ENCODE data around the gene PPP4C.
A peak's percentile ranks its signal among the peaks of the same experiment; 100 is the strongest.
"Not testable (repeated sequence)": the region's sequence is repeated elsewhere in the genome, so short reads cannot be mapped to it uniquely, and the experiment has no call there.

PPP4C gene

DNA sequence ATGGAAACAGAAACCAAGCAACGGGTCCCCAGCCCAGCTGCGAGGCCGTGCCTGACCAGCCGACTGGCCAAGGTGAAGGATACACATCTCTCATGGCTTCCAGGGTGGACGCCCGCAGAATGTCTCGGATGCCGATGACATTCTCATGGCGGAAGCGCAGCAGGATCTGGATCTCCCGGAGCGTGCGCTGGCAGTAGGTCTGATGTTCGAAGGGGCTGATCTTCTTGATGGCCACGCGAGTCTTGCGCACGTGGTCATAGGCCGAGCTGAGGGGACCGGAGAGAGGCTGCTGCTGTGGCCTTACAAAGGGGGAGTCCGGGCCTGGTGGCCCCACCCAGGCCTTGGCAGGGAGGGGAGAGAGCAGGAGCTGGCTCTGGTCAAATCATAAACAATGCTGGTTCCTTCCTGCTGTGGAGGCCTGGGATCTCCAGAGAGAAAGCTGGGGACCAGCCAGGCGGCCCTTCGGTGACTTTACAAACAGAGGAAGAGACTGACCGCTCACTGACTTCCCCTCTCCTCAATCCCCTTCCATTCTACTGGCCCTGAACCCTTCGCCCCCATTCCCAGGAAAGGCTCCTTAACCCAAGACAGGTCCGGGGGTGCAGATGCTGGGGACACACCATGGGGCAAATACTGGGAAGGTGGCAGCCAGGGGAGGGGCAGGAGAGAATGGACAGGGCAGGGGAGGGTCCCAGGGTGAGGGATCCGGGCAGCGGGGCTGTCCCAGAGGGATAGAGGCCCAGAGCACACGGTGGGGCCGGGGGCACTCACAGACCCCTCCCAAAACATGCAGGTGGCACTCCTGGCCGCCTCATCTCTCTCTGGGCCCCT lies 46.2 kb downstream of the PPP4C start:
- Histone ChIP-seq H3K4me3 (ENCODE audit: low read depth in 1 of 2, low read length in 2 of 2) (peak overlapping the region; percentile 76 to 96), H3K9ac (ENCODE audit: low read length) (peak overlapping the region; percentile 75), H3K27me3 (ENCODE audit: control insufficient read depth in 1 of 2, insufficient read depth in 2 of 2, low read length in 2 of 2) (no peaks in the 10 kb centered on the region), H3K36me3 (ENCODE audit: insufficient read depth, low read length) (peaks cover 31% of the 10 kb centered on the region), H3K9me3 (ENCODE audit: low read length) (no peaks in the 10 kb centered on the region), H3K4me1 (ENCODE audit: insufficient read depth, low read length) (peaks cover 22% of the 10 kb centered on the region), H3K27ac (ENCODE audit: low read depth, low read length) (peak overlapping the region; percentile 99)

DNA sequence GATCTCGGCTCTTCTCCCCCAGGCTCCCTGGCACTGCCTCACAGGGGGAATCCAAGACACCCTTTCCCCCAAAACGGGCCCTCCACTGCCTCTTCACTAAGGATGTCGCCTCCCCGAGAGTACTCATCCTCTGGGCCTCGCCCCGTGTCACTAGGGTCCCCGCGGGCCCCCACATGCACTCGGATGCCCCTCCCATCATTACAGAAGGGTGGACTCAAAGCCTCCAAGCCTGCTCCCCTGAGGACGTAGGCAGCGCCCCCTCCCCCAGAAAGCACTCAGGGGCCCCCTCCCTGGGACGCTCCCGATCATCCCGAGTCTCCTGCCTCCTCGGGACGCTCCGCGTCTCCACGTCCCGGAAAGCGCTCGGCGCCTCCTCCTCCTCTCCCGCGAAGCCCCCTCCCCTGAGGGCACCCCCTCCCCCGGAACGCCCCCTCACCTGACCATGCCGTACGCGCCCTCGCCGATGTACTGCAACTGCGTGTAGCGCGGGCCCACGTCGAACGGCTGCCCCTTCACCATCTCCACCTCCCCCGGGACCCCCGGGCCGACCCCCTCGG lies 46.9 kb downstream of the PPP4C start:
- peak overlapping the region; percentile 99 for H3K27ac ChIP-seq (ENCODE audit: low read depth, low read length)
- H3K9me3 ChIP-seq (ENCODE audit: low read length) = no peaks in the 10 kb centered on the region
- peak overlapping the region; percentile 75 for H3K9ac ChIP-seq (ENCODE audit: low read length)
- H3K27me3 ChIP-seq (ENCODE audit: control insufficient read depth in 1 of 2, insufficient read depth in 2 of 2, low read length in 2 of 2) = no peaks in the 10 kb centered on the region
- peaks cover 24% of the 10 kb centered on the region for H3K36me3 ChIP-seq (ENCODE audit: insufficient read depth, low read length)
- peaks cover 22% of the 10 kb centered on the region for H3K4me1 ChIP-seq (ENCODE audit: insufficient read depth, low read length)
- H3K4me3 ChIP-seq (ENCODE audit: low read depth in 1 of 2, low read length in 2 of 2) = peak overlapping the region; percentile 76 to 96

DNA sequence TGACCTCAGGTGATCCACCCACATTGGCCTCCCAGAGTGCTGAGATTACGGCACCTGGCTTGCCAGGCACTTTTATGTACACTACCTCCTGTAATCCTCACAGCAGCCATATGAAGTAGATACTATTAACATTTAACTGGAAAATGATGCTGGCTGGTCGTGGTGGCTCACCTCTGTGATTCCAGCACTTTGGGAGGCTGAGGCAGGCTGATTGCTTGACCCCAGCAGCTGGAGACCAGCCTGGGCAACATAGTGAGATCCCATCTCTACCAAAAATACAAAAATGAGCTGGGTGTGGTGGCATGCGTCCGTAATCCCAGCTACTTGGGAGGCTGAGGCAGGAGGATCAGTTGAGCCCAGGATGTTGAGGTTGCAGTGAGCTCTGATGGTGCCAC lies 49.2 kb downstream of the PPP4C start:
- H3K9ac ChIP-seq (ENCODE audit: low read length) = no peak overlapping the region
- H3K9me3 ChIP-seq (ENCODE audit: low read length) = no peaks in the 10 kb centered on the region
- H3K27me3 ChIP-seq (ENCODE audit: control insufficient read depth in 1 of 2, insufficient read depth in 2 of 2, low read length in 2 of 2) = no peaks in the 10 kb centered on the region
- H3K4me3 ChIP-seq (ENCODE audit: low read depth in 1 of 2, low read length in 2 of 2) = no peak overlapping the region
- peaks cover 22% of the 10 kb centered on the region for H3K4me1 ChIP-seq (ENCODE audit: insufficient read depth, low read length)
- no peak overlapping the region for H3K27ac ChIP-seq (ENCODE audit: low read depth, low read length)
- peaks cover 6% of the 10 kb centered on the region for H3K36me3 ChIP-seq (ENCODE audit: insufficient read depth, low read length)

DNA sequence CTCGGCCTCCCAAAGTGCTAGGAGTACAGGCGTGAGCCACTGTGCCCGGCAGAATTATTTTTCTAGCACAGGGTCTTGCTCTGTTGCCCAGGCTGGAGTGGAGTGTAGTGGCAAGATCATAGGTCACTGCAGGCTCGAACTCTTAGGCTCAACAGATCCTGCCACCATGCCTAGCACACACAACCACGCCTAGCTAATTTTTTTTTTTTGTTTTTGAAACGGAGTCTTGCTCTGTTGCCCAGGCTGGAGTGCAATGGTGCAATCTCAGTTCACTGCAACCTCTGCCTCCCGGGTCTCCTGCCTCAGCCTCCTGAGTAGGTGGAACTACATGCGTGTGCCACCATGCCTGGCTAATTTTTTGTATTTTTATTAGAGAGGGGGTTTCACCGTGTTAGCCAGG lies 49.9 kb downstream of the PPP4C start:
- H3K4me3 ChIP-seq (ENCODE audit: low read depth in 1 of 2, low read length in 2 of 2); H3K9me3 ChIP-seq (ENCODE audit: low read length); H3K9ac ChIP-seq (ENCODE audit: low read length); H3K27ac ChIP-seq (ENCODE audit: low read depth, low read length); H3K27me3 ChIP-seq (ENCODE audit: control insufficient read depth in 1 of 2, insufficient read depth in 2 of 2, low read length in 2 of 2); H3K36me3 ChIP-seq (ENCODE audit: insufficient read depth, low read length): not testable (repeated sequence)
- peaks cover 22% of the 10 kb centered on the region for H3K4me1 ChIP-seq (ENCODE audit: insufficient read depth, low read length)

DNA sequence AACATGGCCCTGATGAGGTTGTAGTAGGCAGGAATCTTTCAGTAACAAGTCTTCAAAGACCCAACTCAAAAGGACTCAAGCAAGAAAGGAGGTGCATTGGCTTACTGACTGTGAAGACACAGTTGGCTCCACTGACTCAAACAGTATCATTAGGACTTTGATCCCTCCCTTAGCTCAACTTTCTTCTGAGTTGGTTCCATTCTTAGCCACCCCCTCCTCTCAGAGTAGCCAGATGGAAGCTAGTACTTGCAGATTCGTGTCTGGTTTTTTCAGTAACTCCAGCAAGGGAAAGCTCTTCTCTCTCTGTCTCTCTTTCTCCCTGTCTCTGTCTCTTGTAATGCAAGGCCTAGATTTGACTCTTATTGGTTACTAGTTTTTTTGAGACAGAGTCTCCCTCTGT lies 52.2 kb downstream of the PPP4C start:
- H3K27me3 ChIP-seq (ENCODE audit: control insufficient read depth in 1 of 2, insufficient read depth in 2 of 2, low read length in 2 of 2) = no peaks in the 10 kb centered on the region

DNA sequence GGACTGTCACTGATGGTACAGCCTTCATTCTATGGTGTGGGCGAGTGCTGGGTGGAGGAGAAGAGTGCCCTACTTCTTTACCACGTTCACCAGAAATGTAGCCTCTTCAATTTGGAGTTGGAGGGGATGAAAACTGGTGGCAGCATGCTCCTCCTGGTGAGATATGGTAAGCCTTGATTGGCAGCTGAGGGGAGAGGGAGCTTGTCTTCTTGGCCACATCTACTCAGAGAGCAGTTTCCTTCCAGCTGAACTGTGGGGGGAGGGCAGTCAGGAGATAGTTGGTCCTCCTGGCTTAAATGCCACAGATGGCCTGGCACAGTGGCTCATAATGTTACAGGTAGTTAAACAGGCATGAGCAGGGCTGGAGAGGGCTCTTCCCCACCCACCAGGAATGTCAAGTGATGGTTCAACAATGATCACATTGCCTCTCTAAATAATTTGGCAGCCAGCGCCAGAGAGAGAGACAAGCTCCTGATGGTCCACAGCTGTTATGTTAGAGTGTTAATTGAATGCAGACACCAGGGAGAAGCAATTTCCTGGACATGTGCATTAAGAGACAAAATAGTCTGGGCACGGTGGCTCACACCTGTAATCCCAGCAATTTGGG lies 56.2 kb downstream of the PPP4C start:
- Histone ChIP-seq H3K36me3 (ENCODE audit: insufficient read depth, low read length) (no peaks in the 10 kb centered on the region), H3K4me1 (ENCODE audit: insufficient read depth, low read length) (no peaks in the 10 kb centered on the region), H3K27ac (ENCODE audit: low read depth, low read length) (no peak overlapping the region), H3K9ac (ENCODE audit: low read length) (no peak overlapping the region), H3K27me3 (ENCODE audit: control insufficient read depth in 1 of 2, insufficient read depth in 2 of 2, low read length in 2 of 2) (no peaks in the 10 kb centered on the region), H3K9me3 (ENCODE audit: low read length) (no peaks in the 10 kb centered on the region), H3K4me3 (ENCODE audit: low read depth in 1 of 2, low read length in 2 of 2) (no peak overlapping the region)

More for the DNA sequence above, 52.2 kb downstream of the PPP4C start:
- Histone ChIP-seq H3K9me3 (ENCODE audit: low read length) (no peaks in the 10 kb centered on the region), H3K4me3 (ENCODE audit: low read depth in 1 of 2, low read length in 2 of 2) (no peak overlapping the region), H3K9ac (ENCODE audit: low read length) (no peak overlapping the region), H3K4me1 (ENCODE audit: insufficient read depth, low read length) (peaks cover 11% of the 10 kb centered on the region), H3K27ac (ENCODE audit: low read depth, low read length) (no peak overlapping the region), H3K36me3 (ENCODE audit: insufficient read depth, low read length) (no peaks in the 10 kb centered on the region)

DNA sequence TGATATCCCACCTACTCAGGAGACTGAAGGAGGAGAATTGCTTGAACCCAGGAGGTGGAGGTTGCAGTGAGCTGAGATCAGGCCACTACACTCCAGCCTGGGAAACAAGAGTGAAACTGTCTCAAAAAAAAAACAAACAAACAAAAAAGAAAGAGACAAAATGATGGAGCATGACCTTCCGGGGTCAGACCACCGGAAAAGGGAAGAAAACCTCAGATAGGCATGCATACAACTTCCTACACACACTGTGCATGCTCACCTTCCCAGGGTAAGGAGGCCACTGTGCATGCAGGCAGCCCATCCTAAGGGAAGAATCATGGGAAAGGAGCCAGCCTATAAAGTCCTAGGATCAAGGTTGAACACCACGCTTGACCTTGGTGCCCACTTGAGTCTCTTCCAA lies 56.8 kb downstream of the PPP4C start:
- Histone ChIP-seq H3K9ac (ENCODE audit: low read length) (no peak overlapping the region), H3K4me3 (ENCODE audit: low read depth in 1 of 2, low read length in 2 of 2) (no peak overlapping the region), H3K4me1 (ENCODE audit: insufficient read depth, low read length) (no peaks in the 10 kb centered on the region), H3K9me3 (ENCODE audit: low read length) (no peaks in the 10 kb centered on the region), H3K36me3 (ENCODE audit: insufficient read depth, low read length) (no peaks in the 10 kb centered on the region), H3K27ac (ENCODE audit: low read depth, low read length) (no peak overlapping the region), H3K27me3 (ENCODE audit: control insufficient read depth in 1 of 2, insufficient read depth in 2 of 2, low read length in 2 of 2) (no peaks in the 10 kb centered on the region)
